Frontal cortex (tissue), 4 donors: ENCODE measurements around the gene FAM193B. TPM values are rescaled to one million over a fixed set of nuclear protein-coding genes. Genes with fewer than 3 reads are reported as not detected.
"Not testable (repeated sequence)": the region's sequence is repeated elsewhere in the genome, so short reads cannot be mapped to it uniquely, and the experiment has no call there.

Experiments used
- DNase-seq, 2 donors: peaks; one replicate each; pipeline ENCODE4 v3.0.0; 2012; ENCODE audit warnings: low spot score in 2 of 2
- FAIRE-seq: peaks from 2 replicates; lab custom pipeline; 2012; peaks lifted over from hg19 to GRCh38; lab: Jason Lieb, UNC
- total RNA-seq: library from RNA; depleted of rRNA; stranded (reverse); fragments of >200 nt; gene quantifications from one replicate; pipeline ENCODE4 v1.2.3, GENCODE V29; 2014
- donor health status: control.
- donor health status: control.
- donor health status: control.

The FAM193B gene
- total RNA-seq, 1 donor from 2014 or later, result 26.1 TPM

DNA sequence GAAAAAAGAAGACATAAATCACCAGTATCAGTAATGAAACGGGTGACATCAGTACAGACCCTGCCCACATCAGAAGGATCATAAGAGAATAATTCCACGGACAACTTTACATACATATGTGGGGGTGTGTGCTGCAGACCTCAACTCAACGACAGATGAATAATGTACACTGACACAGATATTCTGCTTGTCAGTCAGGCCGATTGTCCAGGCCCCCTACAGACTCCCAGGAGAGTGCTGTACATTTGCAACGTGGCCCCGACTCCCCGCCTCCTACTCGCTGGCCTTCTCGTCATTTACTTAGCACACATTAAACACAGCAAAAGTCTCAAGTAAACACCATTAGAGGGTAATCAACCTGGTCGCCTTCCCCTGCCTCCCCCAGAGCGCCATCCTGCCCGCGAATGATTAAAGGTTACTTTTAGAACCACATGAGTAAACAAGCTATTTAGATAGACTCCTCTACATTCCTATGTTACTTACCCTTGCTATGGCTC is 34.1 kb upstream of the FAM193B start:
- DNase-seq, result no peak

DNA sequence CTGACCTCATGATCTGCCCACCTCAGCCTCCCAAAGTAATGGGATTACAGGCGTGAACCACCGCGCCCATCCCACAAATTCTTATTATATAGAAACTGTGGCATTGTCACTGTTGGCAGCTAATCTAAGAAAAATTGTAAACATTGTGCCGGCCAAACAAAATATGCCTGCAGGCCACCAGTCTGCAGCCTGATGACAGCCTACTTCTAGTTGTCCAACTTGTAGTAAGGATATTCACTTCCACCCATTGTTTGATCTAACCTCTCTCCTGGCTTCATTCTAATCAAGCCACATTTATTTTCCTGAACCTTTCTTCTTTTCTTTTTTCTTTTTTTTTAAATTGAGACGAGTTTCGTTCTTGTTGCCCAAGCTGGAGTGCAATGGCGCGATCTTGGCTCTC is 24.0 kb upstream of the FAM193B start:
- FAIRE-seq (no peak), DNase-seq (no peak)

More for the DNA sequence above, 34.1 kb upstream of the FAM193B start:
- FAIRE-seq, result no peak

DNA sequence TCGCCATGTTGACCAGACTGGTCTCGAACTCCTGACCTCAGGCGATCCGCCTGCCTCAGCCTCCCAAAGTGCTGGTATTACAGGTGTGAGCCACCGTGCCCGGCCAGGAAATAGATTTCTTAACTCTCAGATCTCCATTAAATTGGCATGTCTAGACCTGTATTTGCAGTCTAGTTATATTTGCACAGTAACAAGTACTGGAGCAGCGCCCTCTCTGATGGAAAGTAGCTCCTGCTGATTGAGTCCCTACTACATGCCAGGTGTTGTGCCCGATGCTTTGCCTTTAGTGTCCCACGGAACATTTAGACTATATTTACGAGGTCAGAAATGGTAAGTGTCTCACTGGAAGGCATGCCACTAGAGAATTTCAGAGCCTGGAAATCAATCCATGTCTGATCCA is 21.8 kb upstream of the FAM193B start:
- no peak for FAIRE-seq
- no peak for DNase-seq

DNA sequence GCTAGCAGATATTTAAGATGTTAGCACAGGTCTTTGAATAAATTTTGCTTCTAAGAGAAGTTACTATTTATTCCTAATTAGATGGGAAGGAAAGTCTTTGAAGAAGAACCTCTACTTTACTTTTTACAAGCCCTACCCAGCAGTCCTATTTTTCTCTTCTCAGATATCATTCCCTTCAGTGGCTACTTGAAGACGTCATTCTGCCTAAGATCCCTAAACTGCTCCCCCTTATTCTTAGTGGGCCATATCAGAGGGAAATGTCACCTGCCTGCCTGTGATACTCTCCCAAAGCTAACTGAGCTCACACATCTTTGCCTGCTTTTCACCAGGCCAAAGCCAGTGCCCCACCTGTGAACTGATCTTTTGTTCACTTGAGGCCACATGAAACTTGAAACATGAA is 21.1 kb upstream of the FAM193B start:
- DNase-seq (no peak), FAIRE-seq (no peak)

DNA sequence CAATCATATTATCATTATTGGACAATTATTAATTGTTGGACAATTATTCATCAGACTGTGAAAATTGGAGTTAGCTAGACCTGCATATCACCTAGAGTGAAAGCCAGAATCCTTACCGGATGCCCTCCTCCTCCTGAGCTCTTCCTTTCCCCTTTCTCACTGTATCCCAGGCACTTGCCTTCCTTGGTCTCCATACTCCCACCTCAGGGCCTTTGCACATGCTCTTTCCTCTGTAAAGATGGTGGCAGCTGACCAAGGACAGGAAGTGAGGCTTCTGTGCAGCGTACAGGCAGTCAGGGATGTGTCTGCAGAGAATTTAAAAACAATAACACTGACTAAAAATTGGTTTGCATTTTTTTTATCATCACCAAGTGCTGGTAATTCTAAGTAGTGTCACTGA is 15.5 kb upstream of the FAM193B start:
- FAIRE-seq (no peak), DNase-seq (no peak)

DNA sequence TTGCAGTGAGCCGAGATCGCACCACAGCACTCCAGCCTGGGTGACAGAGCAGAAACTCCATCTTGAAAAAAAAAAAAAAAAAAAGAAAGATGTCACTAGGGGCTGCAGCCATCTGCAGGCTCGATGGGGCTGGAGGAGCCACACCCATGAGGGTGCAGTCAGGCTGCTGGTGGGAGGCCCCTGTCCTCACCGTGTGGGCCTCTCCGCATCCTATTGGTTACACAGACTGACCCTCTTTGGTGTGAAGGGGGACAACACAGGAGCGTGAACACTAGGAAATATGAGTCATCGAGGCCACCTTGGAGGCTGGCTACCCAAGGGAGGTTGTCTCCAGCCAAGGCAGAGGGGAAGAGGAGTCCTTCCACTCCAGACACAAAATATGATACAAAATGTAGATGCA is 14.0 kb upstream of the FAM193B start:
- no peak for DNase-seq
- FAIRE-seq, result no peak

DNA sequence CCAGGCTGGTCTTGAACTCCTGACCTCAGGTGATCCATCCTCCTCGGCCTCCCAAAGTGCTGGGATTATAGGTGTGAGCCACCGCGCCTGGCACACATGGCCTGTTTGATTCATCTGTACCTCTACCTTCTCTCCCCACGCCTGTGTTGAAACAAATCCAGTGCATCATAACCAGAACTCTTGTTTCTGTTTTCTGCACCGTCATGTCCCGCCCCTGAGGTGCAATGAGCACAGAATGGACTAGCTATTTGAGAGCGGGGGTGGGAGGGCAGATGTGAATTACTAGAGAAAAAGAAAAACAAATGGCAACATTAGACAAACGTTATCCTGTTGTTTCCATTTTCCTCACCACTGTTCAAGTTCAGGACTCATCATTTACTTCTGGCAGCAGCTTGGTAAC is 10.7 kb upstream of the FAM193B start:
- DNase-seq (no peak), FAIRE-seq (no peak)

DNA sequence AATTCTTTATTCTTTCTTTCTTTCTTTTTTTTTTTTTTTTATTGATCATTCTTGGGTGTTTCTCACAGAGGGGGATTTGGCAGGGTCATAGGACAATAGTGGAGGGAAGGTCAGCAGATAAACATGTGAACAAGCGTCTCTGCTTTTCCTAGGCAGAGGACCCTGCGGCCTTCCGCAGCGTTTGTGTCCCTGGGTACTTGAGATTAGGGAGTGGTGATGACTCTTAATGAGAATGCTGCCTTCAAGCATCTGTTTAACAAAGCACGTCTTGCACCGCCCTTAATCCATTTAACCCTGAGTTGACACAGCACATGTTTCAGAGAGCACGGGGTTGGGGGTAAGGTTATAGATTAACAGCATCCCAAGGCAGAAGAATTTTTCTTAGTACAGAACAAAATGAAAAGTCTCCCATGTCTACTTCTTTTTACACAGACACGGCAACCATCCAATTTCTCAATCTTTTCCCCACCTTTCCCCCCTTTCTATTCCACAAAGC is 5.1 kb upstream of the FAM193B start:
- not testable (repeated sequence) for FAIRE-seq, DNase-seq

DNA sequence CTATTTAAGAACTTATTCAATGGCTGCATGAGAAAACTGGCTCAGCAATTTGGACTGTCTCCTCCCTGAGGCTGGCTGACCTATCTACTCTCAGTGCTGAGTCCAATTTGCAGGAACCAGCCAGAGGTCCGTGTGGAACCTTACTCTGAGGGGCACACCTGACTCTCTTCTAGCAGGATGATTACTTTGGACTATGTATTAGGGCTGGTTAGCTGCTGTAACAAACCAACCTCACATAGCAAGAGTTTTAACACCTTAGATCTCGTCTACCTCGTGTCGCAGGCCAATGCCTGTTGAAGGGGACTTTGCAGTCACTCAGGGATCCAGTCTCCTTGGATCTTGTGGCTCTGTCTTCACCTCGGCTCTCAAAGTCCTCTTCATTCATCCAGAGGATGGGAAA is 3.4 kb upstream of the FAM193B start:
- DNase-seq (no peak), FAIRE-seq (no peak)

DNA sequence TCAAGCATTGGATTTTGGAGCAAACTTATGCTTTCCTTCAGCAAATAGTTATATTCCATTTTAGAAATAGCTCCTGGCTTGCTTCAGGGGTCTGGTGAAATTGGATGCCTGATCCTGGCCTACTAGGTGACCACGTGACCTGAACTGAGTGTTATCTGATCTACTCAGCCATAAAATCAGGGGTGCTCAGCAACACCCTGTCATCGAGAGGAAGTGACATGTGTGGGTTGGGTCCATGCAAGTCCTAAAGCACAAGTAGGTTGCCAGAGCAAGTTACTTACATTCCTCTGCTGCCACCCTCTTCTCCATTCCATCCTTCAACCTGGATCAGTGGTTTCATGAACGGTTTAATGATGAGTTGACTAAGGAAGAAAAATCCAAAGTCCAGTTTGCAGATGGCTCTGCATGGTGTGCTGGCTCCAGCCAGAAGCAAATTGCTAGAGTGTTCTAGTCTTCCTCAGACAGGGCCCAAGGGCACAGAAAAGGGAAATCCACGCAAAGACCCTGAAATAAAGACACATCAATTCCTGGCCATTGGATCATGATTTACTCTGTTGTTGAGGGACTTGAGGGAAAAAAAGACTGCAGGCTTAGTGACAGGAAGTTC is 2.8 kb upstream of the FAM193B start:
- FAIRE-seq (no peak), DNase-seq (no peak)

DNA sequence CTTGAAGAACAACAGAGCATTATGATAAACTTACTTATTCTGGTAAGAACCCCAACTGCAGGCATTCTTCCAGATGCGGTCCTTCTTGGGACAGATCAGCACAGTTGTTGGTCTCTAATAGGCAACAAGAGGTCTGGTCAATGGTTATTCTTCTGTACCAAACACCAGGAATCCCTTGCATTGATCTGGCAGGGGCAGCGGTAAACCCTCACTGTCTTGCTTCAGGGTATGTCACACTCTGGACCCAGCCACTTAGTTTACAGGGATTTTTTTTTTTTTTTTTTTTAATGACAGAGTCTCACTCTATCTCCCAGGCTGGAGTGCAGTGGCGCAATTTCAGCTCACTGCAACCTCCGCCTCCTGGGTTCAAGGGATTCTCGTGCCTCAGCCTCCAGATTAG is 1.3 kb upstream of the FAM193B start:
- DNase-seq, result no peak
- no peak for FAIRE-seq

DNA sequence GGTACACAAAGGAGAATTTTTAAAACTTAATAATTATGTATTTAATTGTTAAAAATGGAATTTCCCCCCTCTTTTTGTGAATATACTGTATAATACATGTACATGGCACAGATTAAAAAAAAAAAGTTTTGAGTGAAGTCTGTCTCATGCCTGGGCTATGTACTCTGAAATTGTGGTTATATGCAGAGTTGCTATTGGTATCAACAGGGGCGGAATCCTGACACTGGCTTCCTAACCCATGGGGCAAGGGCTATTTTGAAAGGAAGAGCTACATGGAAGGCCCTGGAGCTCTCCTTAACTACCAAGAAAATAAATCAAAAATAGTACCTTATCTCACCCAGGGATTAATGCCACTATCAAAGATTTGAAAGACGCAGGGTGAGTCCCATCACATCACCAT is 865 bp upstream of the FAM193B start:
- FAIRE-seq (no peak), DNase-seq (no peak)

DNA sequence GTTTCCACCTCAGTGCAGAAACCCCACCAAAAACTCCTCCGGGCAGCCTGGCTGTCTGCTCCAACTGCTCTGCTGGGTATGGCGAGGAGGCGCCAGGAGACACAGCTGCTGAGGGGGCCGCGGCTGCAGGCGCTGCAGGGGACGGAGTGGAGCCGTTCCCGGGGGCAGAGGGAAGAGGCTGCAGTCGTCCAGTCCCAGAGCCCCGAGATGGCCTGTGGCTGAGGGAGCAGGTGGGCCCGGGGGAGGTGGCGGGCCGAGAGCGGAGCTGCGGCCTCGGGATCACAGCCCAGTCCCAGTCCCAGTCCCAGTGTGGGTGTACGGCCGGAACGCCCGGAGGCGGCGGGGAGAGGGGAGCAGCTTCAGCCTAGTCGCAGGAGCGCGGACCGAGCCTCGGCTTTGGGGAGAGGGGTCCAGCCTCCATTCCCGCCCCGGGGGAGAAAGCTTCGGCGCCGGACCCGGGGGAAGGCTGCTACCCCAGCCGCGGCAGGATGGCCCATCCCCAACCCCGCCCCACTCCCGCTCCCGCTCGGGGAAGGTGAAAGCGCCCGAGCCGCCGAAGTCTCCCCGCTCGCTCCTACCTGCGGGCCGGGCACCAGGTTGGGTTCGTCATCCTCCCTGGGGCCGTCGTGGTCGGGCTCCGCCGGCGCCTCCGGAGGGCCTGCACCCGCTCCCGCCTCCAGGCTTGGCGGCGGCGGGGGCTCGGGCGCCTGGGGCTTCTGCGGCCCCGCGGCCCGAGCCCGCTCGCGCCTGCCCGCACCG is 513 bp downstream of the FAM193B start:
- no peak for FAIRE-seq
- DNase-seq, result no peak

DNA sequence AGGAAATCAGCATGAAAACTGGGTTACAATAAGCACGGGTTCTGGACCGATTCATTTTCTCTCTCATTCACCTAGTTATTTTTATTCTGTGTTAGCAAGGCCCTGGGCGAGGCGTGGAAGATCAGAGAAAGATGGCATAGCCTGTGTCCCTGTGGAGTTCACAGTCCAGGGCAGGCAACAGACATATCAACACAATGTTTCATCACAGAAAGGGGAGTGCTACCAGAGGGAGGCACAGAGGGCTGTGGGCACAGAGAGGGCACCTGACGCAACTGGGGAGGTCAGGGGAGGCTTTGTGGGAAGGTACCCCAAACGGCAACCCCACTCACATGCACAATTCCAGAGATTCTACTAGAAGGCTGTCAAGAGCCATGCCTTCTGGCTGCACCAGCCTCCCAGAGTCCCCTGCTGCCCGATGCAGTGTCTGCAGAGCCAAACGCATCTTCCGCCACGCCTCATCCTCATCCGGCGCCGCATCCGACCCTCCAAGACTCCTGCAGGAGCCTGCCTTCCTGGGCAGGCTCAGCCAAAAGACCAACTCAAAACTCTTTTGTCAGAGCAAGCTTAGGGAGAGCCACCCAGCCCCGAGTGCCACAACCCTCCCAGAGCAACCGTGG is 1.4 kb downstream of the FAM193B start:
- FAIRE-seq (no peak), DNase-seq (peak in 1 of 2 donors; percentile 35)

DNA sequence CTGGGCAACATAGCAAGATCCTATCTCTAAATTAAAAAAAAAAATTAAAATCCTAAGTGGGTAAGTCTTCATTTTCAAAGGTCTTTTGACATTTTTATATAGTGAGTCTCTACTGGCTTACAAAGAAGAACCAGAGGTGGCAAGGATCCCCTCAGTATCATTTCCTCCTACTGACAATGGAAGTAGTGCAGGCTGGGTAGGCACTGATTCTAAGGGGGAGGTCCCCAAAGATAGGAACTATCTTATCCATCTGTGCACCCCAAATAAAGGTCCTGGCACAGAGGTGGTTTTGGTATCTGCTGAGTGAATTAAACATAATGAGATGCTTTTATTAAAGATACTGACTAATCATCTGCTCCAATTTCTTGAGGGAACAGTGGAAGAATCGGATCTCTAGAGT is 4.2 kb downstream of the FAM193B start:
- DNase-seq (no peak), FAIRE-seq (no peak)

DNA sequence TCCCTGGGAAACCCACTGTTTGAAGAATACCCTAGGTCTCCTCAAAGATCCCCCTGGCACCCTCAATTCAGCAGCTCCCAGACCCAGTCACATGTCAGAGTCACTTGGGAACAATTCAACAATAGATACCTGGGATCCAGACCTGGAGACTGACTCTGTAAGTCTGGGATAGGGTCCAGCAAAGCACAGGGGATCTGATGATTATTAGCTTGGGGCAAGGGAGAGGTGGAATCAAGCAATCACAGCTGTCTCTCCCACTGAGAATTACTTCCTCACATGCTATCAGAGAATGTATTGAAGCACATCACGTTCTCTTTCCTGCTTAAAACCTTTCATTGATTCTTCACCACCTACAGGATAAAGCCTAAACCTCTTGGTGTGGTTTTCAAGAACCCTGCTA is 5.9 kb downstream of the FAM193B start:
- DNase-seq (no peak), FAIRE-seq (no peak)

DNA sequence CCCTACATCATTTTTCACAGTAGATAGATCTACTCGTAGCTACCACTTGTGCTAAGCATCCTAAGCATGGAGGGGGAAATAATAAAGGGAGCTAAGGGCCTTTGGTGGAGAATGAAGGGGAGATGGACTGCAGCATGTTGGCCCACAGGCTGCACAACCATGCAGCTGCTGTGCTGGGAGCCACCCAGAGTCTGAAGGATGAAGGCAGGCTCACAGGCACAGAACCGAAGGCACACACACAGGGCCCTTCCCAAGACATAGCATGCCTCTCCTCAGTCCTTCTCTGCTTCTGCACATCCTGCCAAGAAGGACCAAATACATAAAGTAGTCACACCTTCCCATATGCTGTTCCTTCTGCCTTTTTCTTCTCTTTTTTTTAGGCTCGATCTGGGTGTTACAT is 6.6 kb downstream of the FAM193B start:
- no peak for FAIRE-seq

DNA sequence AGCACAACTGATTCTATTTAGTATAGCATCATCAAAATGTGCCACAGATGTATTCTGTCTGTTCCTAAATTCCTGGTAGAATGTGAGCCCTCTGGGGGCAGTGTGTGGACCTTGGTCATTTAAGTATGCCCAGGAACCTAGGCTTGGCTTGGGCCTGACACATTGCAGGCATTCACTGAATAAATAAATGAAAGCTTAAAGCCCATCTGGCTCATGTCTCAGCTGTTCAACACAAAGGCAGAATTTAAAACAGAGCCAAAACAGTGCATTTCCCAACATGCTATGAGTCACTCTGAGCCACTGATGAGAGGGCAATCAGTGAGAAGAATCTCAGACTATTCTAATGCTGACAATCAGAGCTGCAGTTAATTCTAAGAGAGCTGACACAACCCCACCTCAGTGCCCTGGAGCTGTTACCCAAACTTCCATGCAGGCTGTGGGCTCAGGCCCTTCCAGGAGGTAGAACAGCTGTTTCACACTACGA is 8.1 kb downstream of the FAM193B start:
- peak in 1 of 2 donors; percentile 51 for DNase-seq
- no peak for FAIRE-seq

More for the DNA sequence above, 6.6 kb downstream of the FAM193B start:
- DNase-seq, result no peak

DNA sequence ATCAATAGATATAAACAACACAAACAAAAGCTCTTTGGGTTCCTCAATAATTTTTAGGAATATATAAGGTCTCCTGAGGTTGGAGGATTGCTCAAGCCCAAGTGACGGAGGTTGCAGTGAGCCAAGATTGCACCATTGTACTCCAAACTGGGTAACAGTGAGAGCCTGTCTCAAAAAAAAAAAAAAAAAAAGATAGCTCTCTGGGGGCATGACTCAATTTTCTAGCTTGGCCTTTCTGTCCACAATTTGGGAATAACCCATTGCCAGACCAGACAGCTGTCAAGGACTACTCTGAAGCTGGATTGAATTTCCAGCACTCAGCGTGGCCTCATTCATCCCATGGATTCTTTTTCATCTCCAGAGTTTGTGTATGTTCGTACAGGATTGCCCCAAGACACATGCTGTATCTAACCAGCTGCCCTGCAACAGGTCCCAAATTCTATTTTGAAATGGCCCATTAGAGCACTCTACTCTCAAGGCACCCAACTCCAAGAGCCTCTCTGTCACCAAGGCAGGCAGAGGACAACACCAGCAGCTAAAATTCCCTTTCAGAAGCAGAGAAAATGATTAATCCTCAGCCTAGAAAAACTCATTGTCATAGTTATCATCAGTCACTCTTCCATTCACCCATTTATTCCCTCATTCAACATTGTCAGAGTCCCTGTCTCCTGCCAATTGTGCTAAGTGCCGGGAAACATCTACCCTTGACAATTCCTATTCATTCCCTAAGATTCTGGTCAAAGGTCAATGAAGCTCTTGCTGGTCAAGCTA is 8.7 kb downstream of the FAM193B start:
- no peak for DNase-seq
- no peak for FAIRE-seq

DNA sequence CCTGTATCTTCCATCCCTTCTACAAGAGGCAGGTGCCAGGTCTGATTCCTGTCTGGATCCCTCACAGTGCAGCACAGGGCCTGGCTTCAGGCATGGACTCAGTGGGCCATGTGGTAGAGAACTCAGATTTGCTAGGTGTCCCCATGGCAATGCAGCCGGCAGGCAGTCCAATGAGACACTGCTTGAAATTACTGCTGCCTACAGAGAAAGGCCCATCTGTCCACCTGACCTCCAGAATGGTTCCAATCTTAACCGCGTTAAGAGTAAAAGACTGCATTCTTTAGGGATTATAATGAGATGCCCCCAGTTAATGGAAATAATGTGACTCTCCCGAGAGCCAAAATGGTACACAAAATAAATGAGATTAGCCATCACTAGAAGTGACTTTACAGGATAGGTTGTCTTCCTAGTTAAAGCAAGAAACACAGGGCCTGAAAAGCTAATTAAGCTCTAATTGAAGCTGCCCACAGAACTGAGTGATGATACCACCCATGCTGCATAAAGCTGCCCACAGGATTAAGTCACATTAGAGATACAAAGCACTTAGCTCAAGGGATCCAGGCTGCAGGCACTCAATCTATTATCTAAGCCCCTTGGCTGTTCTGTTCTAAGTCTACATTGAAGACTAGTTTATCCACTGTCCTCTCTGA is 11.4 kb downstream of the FAM193B start:
- FAIRE-seq (no peak), DNase-seq (no peak)
